HCT116 (cell line): ENCODE measurements around the gene PCSK6. TPM values are rescaled to one million over a fixed set of nuclear protein-coding genes. Genes with fewer than 3 reads are reported as not detected.

ENCODE experiments used
- ATAC-seq: fragments of 200-7000 bp; cut with Tn5 transposase; 2 replicates; pipeline ENCODE4 v1.9.1; 2020; ENCODE audit warnings: mild to moderate bottlenecking, moderate library complexity
- BruUV-seq: library from RNA; stranded (reverse); fragments of 400-500 nt; replicated peaks from 2 replicates; lab custom pipeline; 2021; lab: Mats Ljungman, UMichigan
- CTCF ChIA-PET: fragments of 300-600 bp; sonication (Branson Sonifier 250); formaldehyde crosslinking; loops from one replicate; lab custom pipeline; 2021; ENCODE audit warnings: antibody characterized with exemption; lab: Charles Lee
- POLR2A ChIA-PET: fragments of 300-600, 350-600 bp; sonication (Branson Sonifier 250); formaldehyde crosslinking; loops from one replicate; lab custom pipeline; 2021; ENCODE audit warnings: antibody characterized with exemption; lab: Charles Lee
- RAD21 ChIA-PET, 2 experiments: fragments of 300-600 bp; sonication (Branson Sonifier 250); formaldehyde crosslinking; loops; one replicate each; lab custom pipeline; 2023; ENCODE audit warnings: low total read pairs in 2 of 2; ENCODE audit not compliant: uncharacterized antibody in 2 of 2, unreplicated experiment in 2 of 2, low non-redundant PET in 1 of 2; lab: Charles Lee
- DNase-seq: peaks from one replicate; pipeline ENCODE4 v3.0.0-alpha.2; 2010; ENCODE audit warnings: low read depth, low spot score
- H2AFZ ChIP-seq: fragments of 200-600 bp; shearing (Covaris generic), sonication (generic); 2 replicates; pipeline ENCODE4 v1.6.1; 2017; ENCODE audit warnings: low read depth, mixed run types, mixed read lengths, antibody characterized with exemption, low read length; ENCODE audit not compliant: poor library complexity, severe bottlenecking
- H3K27ac ChIP-seq: 2 replicates; pipeline ENCODE4 v1.5.1; 2012; ENCODE audit warnings: low read depth, low read length
- H3K27me3 ChIP-seq: fragments of 200-600 bp; sonication (generic); 2 replicates; pipeline ENCODE4 v1.6.1; 2016; ENCODE audit warnings: mixed run types, low read length, mixed read lengths; ENCODE audit not compliant: insufficient read depth
- H3K36me3 ChIP-seq, 2 experiments: fragments of 200-500 bp in 1 of 2; fragments of 200-600 bp in 1 of 2; sonication (Bioruptor generic) in 1 of 2; sonication (generic) in 1 of 2; 2 replicates each; pipeline versions ENCODE4 v1.5.1 to v1.6.1; 2014 to 2016; ENCODE audit warnings: low read length in 2 of 2, inconsistent platforms in 1 of 2, mixed read lengths in 1 of 2, mixed run types in 1 of 2; ENCODE audit not compliant: insufficient read depth in 2 of 2, control insufficient read depth in 1 of 2
- H3K4me1 ChIP-seq, 2 experiments: fragments of 200-600 bp in 1 of 2; sonication (generic) in 1 of 2; 2 replicates each; pipeline versions ENCODE4 v1.5.1 to v1.6.1; 2012 to 2017; ENCODE audit warnings: low read length in 2 of 2, inconsistent platforms in 1 of 2, mild to moderate bottlenecking in 1 of 2, mixed read lengths in 1 of 2, mixed run types in 1 of 2, moderate library complexity in 1 of 2; ENCODE audit not compliant: insufficient read depth in 2 of 2, control insufficient read depth in 1 of 2
- H3K4me2 ChIP-seq: fragments of 200-600 bp; sonication (generic); 2 replicates; pipeline ENCODE4 v1.6.1; 2017; ENCODE audit warnings: mixed run types, low read length, mixed read lengths
- H3K4me3 ChIP-seq, 2 experiments: fragments of 200-600 bp in 1 of 2; sonication (generic) in 1 of 2; replicated peaks in 1 of 2; 2 replicates each; pipeline ENCODE4 v1.5.1; 2011 to 2016; ENCODE audit warnings: low read length in 2 of 2, control low read depth in 1 of 2, low read depth in 1 of 2, mild to moderate bottlenecking in 1 of 2, mixed read lengths in 1 of 2, mixed run types in 1 of 2
- H3K79me2 ChIP-seq: fragments of 200-600 bp; sonication (generic); 2 replicates; pipeline ENCODE4 v1.6.1; 2017; ENCODE audit warnings: mild to moderate bottlenecking, mixed run types, low read length, moderate library complexity, mixed read lengths; ENCODE audit not compliant: insufficient read depth
- H3K9ac ChIP-seq: fragments of 200-600 bp; sonication (generic); 2 replicates; pipeline ENCODE4 v1.6.1; 2016; ENCODE audit warnings: low read length, mixed read lengths
- H3K9me2 ChIP-seq: fragments of 200-600 bp; sonication (generic), shearing (Covaris generic); 2 replicates; pipeline ENCODE4 v1.6.1; 2017; ENCODE audit warnings: mixed run types, mild to moderate bottlenecking, moderate library complexity; ENCODE audit not compliant: insufficient read depth
- H3K9me3 ChIP-seq, 2 experiments: fragments of 200-500 bp in 1 of 2; fragments of 200-600 bp in 1 of 2; sonication (Bioruptor generic) in 1 of 2; sonication (generic) in 1 of 2; 2 replicates each; pipeline ENCODE4 v1.6.1; 2014 to 2017; ENCODE audit warnings: low read length in 2 of 2, mixed read lengths in 2 of 2, inconsistent platforms in 1 of 2, low read depth in 1 of 2, mild to moderate bottlenecking in 1 of 2, mixed run types in 1 of 2, moderate library complexity in 1 of 2; ENCODE audit not compliant: control insufficient read depth in 1 of 2, insufficient read depth in 1 of 2
- H4K20me1 ChIP-seq: fragments of 200-600 bp; sonication (generic), shearing (Covaris generic); 2 replicates; pipeline ENCODE4 v1.6.1; 2017; ENCODE audit warnings: mixed run types, mild to moderate bottlenecking, moderate library complexity; ENCODE audit not compliant: insufficient read depth
- CEBPB ChIP-seq: IDR thresholded peaks from 2 replicates; pipeline ENCODE4 v1.6.1; 2012; ENCODE audit warnings: low read depth
- EGR1 ChIP-seq: IDR thresholded peaks from 2 replicates; pipeline ENCODE4 v1.6.1; 2012; ENCODE audit warnings: low read depth
- EZH2 ChIP-seq: fragments of 200-600 bp; sonication (generic); IDR thresholded peaks from 2 replicates; pipeline ENCODE4 v1.6.1; 2017; ENCODE audit warnings: antibody characterized with exemption, mixed run types
- RAD21 ChIP-seq: IDR thresholded peaks from 2 replicates; pipeline ENCODE4 v1.6.1; 2012; ENCODE audit warnings: low read depth, mild to moderate bottlenecking
- SIN3A ChIP-seq: IDR thresholded peaks from 2 replicates; pipeline ENCODE4 v1.6.1; 2012; ENCODE audit warnings: low read depth
- TCF7L2 ChIP-seq: IDR thresholded peaks from 2 replicates; pipeline ENCODE4 v1.7.0; 2011; ENCODE audit warnings: borderline replicate concordance, inconsistent platforms; ENCODE audit not compliant: insufficient read depth, insufficient read length; ENCODE audit errors: extremely low read depth
- YY1 ChIP-seq: IDR thresholded peaks from 2 replicates; pipeline ENCODE4 v1.6.1; 2011; ENCODE audit warnings: low read length, low read depth, moderate library complexity, mild to moderate bottlenecking; ENCODE audit not compliant: insufficient replicate concordance; ENCODE audit errors: extremely low read depth
- intact Hi-C: fragments of 100-400 bp; cut with micrococcal nuclease; formaldehyde crosslinking; loops from 2 replicates; pipeline ENCODE4 v1.10.0; 2022
- total RNA-seq: library from RNA; stranded (reverse); gene quantifications from one replicate; pipeline ENCODE4 v1.2.1, GENCODE V29; 2021; ENCODE audit not compliant: unreplicated experiment
- TF ChIP-seq, protein P1 (sequence below): IDR thresholded peaks from 2 replicates; pipeline ENCODE4 v1.6.1; 2012
- TF ChIP-seq, protein P2 (sequence below): IDR thresholded peaks from 2 replicates; pipeline ENCODE4 v1.6.1; 2012; ENCODE audit warnings: low read depth

Gene PCSK6
- total RNA-seq, 1 experiment from 2014 or later = 13.5 TPM

DNA sequence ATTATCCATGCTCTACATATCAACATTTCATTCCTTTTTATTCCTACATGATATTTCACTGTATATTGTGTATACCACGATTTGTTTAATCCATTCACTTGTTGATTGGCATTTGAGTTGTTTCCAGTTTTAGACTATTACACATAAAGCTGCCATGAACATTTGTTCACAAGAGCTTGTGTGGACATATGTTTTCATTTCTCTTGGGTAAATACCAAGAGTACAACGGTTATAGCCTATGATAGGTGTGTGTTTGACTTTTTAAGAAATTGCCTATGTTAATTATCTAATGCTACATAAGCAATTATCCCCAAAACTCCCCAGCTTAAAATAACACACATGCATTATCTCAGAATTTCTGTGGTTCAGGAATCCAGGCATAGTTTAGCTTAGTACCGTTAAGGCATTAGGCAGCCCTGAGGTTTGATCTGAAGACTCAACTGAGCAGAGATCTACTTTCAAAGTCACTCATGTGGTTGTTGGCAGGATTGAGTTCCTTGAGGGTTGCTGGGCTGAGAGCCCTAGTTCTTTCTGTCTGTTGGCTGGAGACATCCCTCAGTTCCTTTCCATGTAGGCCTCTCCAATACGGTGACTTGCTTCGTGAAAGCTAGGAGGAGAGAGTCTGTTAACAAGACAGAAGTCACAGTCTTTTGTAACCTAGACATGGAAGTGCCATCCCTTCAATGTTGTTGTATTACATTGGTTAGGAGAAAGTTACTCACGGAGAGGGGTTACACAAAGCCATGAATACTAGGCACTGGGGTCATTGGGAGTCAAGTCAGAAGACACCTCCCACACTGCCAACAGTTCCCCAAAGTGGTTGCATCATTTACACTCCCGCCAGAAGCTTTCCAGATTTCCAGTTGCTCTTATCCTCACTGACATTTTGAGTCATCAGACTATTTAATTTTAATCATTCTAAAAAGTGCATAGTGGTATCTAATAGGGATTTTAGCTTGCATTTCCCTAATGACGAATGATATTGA is 21.0 kb upstream of the PCSK6 start:
- H3K4me2 ChIP-seq = no peak overlapping the region
- no peak overlapping the region for H3K9ac ChIP-seq
- H3K4me3 ChIP-seq = no peak overlapping the region
- CTCF ChIA-PET = interaction anchor here (1.9 kb wide), 1 partner anchor 8 kb away, joined by 6 read pairs; no protein-coding TSS in a partner anchor
- no peaks in the 10 kb centered on the region for H3K9me2 ChIP-seq
- RAD21 ChIA-PET = interaction anchor here in 1 of 2 experiments (0.5 kb wide), 1 partner anchor 41 kb away, joined by 3 read pairs; no protein-coding TSS in a partner anchor
- intact Hi-C loops = no loop called here
- TF ChIP-seq SIN3A (no peak), EGR1 (no peak), CEBPB (no peak), RAD21 (no peak), EZH2 (no peak), YY1 (no peak), TCF7L2 (no peak)
- TF ChIP-seq, protein P1, sequence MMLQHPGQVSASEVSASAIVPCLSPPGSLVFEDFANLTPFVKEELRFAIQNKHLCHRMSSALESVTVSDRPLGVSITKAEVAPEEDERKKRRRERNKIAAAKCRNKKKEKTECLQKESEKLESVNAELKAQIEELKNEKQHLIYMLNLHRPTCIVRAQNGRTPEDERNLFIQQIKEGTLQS = no peak
- TF ChIP-seq, protein P2, sequence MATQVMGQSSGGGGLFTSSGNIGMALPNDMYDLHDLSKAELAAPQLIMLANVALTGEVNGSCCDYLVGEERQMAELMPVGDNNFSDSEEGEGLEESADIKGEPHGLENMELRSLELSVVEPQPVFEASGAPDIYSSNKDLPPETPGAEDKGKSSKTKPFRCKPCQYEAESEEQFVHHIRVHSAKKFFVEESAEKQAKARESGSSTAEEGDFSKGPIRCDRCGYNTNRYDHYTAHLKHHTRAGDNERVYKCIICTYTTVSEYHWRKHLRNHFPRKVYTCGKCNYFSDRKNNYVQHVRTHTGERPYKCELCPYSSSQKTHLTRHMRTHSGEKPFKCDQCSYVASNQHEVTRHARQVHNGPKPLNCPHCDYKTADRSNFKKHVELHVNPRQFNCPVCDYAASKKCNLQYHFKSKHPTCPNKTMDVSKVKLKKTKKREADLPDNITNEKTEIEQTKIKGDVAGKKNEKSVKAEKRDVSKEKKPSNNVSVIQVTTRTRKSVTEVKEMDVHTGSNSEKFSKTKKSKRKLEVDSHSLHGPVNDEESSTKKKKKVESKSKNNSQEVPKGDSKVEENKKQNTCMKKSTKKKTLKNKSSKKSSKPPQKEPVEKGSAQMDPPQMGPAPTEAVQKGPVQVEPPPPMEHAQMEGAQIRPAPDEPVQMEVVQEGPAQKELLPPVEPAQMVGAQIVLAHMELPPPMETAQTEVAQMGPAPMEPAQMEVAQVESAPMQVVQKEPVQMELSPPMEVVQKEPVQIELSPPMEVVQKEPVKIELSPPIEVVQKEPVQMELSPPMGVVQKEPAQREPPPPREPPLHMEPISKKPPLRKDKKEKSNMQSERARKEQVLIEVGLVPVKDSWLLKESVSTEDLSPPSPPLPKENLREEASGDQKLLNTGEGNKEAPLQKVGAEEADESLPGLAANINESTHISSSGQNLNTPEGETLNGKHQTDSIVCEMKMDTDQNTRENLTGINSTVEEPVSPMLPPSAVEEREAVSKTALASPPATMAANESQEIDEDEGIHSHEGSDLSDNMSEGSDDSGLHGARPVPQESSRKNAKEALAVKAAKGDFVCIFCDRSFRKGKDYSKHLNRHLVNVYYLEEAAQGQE = no peak
- no peaks in the 10 kb centered on the region for H3K27me3 ChIP-seq
- no TSS peak for BruUV-seq
- no peaks in the 10 kb centered on the region for H3K36me3 ChIP-seq
- POLR2A ChIA-PET = no interaction called here
- ATAC-seq (no peak), DNase-seq (no peak)
- no peaks in the 10 kb centered on the region; the same call in 1 of the 2 replicates for H4K20me1 ChIP-seq
- no peak overlapping the region for H2AFZ ChIP-seq
- no peaks in the 10 kb centered on the region for H3K4me1 ChIP-seq
- no peak overlapping the region for H3K27ac ChIP-seq
- H3K9me3 ChIP-seq = no peaks in the 10 kb centered on the region
- no peaks in the 10 kb centered on the region for H3K79me2 ChIP-seq
